H1 (cell line): ENCODE data around the gene TMEM250. TPM values are rescaled to one million over a fixed set of nuclear protein-coding genes. Genes with fewer than 3 reads are reported as not detected.

Source experiments
- CTCF ChIA-PET: fragments of 300-600 bp; sonication (Branson Sonifier 250); formaldehyde crosslinking; loops from one replicate; lab custom pipeline; 2021; ENCODE audit not compliant: partially characterized antibody; lab: Charles Lee
- POLR2A ChIA-PET: fragments of 300-600 bp; sonication (Branson Sonifier 250); formaldehyde crosslinking; loops from one replicate; lab custom pipeline; 2021; ENCODE audit warnings: inconsistent platforms; ENCODE audit not compliant: partially characterized antibody; lab: Charles Lee
- DNase-seq, 2 experiments: peaks; one replicate each; pipeline versions ENCODE4 v3.0.0 to v3.0.0-alpha.2; 2010 to 2022; ENCODE audit warnings: low spot score in 2 of 2, low read depth in 1 of 2, mixed read lengths in 1 of 2
- FAIRE-seq: peaks from 2 replicates; lab custom pipeline; 2011; peaks lifted over from hg19 to GRCh38; lab: Jason Lieb, UNC
- H2AFZ ChIP-seq: 2 replicates; pipeline ENCODE4 v1.8.1; 2012; ENCODE audit warnings: low read length, inconsistent platforms
- H2AK5ac ChIP-seq: 2 replicates; pipeline ENCODE4 v1.6.1; 2013; ENCODE audit warnings: low read depth, low read length
- H2BK120ac ChIP-seq: replicated peaks from 2 replicates; pipeline ENCODE3; 2013; ENCODE audit warnings: low read depth, low read length, inconsistent platforms
- H2BK12ac ChIP-seq: 2 replicates; pipeline ENCODE4 v1.6.1; 2013; ENCODE audit warnings: low read depth, low read length
- H2BK15ac ChIP-seq: 2 replicates; pipeline ENCODE4 v1.6.1; 2013; ENCODE audit warnings: low read length
- H2BK20ac ChIP-seq: 2 replicates; pipeline ENCODE4 v1.6.1; 2013; ENCODE audit warnings: low read length
- H2BK5ac ChIP-seq: 2 replicates; pipeline ENCODE4 v1.6.1; 2013; ENCODE audit warnings: low read depth, low read length
- H3K14ac ChIP-seq: 2 replicates; pipeline ENCODE4 v1.6.1; 2013; ENCODE audit warnings: inconsistent platforms; ENCODE audit not compliant: insufficient read length
- H3K18ac ChIP-seq: 2 replicates; pipeline ENCODE4 v1.6.1; 2013; ENCODE audit warnings: low read length; ENCODE audit errors: extremely low read depth
- H3K23ac ChIP-seq: 2 replicates; pipeline ENCODE4 v1.6.1; 2013; ENCODE audit warnings: inconsistent platforms; ENCODE audit not compliant: insufficient read length
- H3K23me2 ChIP-seq: 2 replicates; pipeline ENCODE4 v1.6.1; 2013; ENCODE audit warnings: low read depth, low read length
- H3K27ac ChIP-seq: 2 replicates; pipeline ENCODE4 v1.6.1; 2011; ENCODE audit warnings: low read depth, low read length, inconsistent platforms
- H3K27me3 ChIP-seq, 4 experiments: replicated peaks in 1 of 4; 1 replicate in 1 of 4; 2 replicates in 3 of 4; pipeline versions ENCODE4 v1.6.1 to v1.8.1; 2011 to 2013; ENCODE audit warnings: low read length in 3 of 4, mild to moderate bottlenecking in 3 of 4, inconsistent platforms in 2 of 4, mixed read lengths in 2 of 4, moderate library complexity in 1 of 4; ENCODE audit not compliant: control insufficient read depth in 3 of 4, insufficient read depth in 3 of 4; ENCODE audit errors: extremely low read depth in 1 of 4
- H3K36me3 ChIP-seq, 4 experiments: 2 replicates each; pipeline versions ENCODE4 v1.6.1 to v1.8.1; 2011 to 2013; ENCODE audit warnings: mild to moderate bottlenecking in 4 of 4, low read length in 3 of 4, moderate library complexity in 2 of 4, control low read depth in 1 of 4, inconsistent platforms in 1 of 4; ENCODE audit not compliant: insufficient read depth in 4 of 4, control insufficient read depth in 2 of 4
- H3K4ac ChIP-seq: replicated peaks from 2 replicates; pipeline ENCODE3; 2013; ENCODE audit warnings: low read length, low read depth, mixed read lengths, inconsistent platforms; ENCODE audit not compliant: insufficient read length
- H3K4me1 ChIP-seq, 4 experiments: replicated peaks in 1 of 4; 1 replicate in 1 of 4; 2 replicates in 3 of 4; pipeline versions ENCODE4 v1.6.1 to v1.8.1; 2011 to 2013; ENCODE audit warnings: low read length in 3 of 4, inconsistent platforms in 2 of 4, mixed read lengths in 1 of 4; ENCODE audit not compliant: insufficient read depth in 4 of 4, control insufficient read depth in 3 of 4
- H3K4me2 ChIP-seq, 2 experiments: 2 replicates each; pipeline versions ENCODE4 v1.6.1 to v1.8.1; 2011 to 2013; ENCODE audit warnings: low read depth in 2 of 2, low read length in 2 of 2, control low read depth in 1 of 2, inconsistent platforms in 1 of 2, mild to moderate bottlenecking in 1 of 2; ENCODE audit not compliant: insufficient read depth in 1 of 2
- H3K4me3 ChIP-seq, 4 experiments: fragments of 200-600, 300-600 bp in 1 of 4; sonication (generic), shearing (Covaris generic), sonication (Bioruptor Twin) in 1 of 4; 2 replicates each; pipeline versions ENCODE4 v1.5.1 to v1.8.1; 2011 to 2016; ENCODE audit warnings: low read length in 4 of 4, low read depth in 3 of 4, control low read depth in 2 of 4, inconsistent platforms in 2 of 4, mild to moderate bottlenecking in 2 of 4, mixed read lengths in 1 of 4, moderate library complexity in 1 of 4; ENCODE audit not compliant: insufficient read depth in 2 of 4; ENCODE audit errors: extremely low read depth in 1 of 4
- H3K56ac ChIP-seq: replicated peaks from 2 replicates; pipeline ENCODE3; 2013; ENCODE audit warnings: low read depth, mild to moderate bottlenecking, mixed read lengths, low read length, inconsistent platforms; ENCODE audit not compliant: insufficient read length
- H3K79me1 ChIP-seq: 2 replicates; pipeline ENCODE4 v1.6.1; 2013; ENCODE audit warnings: low read depth, low read length, control low read depth
- H3K79me2 ChIP-seq, 2 experiments: 2 replicates each; pipeline versions ENCODE4 v1.6.1 to v1.8.1; 2012 to 2013; ENCODE audit warnings: low read length in 2 of 2, mild to moderate bottlenecking in 2 of 2, inconsistent platforms in 1 of 2; ENCODE audit not compliant: insufficient read depth in 2 of 2, control insufficient read depth in 1 of 2
- H3K9ac ChIP-seq, 4 experiments: replicated peaks in 1 of 4; 1 replicate in 1 of 4; 2 replicates in 3 of 4; pipeline versions ENCODE4 v1.6.1 to v1.8.1; 2011 to 2013; ENCODE audit warnings: low read depth in 3 of 4, low read length in 3 of 4, control low read depth in 2 of 4, mild to moderate bottlenecking in 2 of 4, moderate library complexity in 2 of 4, inconsistent platforms in 1 of 4; ENCODE audit errors: extremely low read depth in 1 of 4
- H3K9me3 ChIP-seq, 2 experiments: 2 replicates each; pipeline versions ENCODE4 v1.6.1 to v1.8.1; 2012 to 2013; ENCODE audit warnings: mild to moderate bottlenecking in 2 of 2, moderate library complexity in 2 of 2, control low read depth in 1 of 2, inconsistent platforms in 1 of 2, low read depth in 1 of 2, low read length in 1 of 2, mixed read lengths in 1 of 2; ENCODE audit not compliant: insufficient read depth in 2 of 2
- H4K20me1 ChIP-seq, 2 experiments: replicated peaks in 1 of 2; 2 replicates each; pipeline versions ENCODE3 to v1.8.1; 2011 to 2013; ENCODE audit warnings: inconsistent platforms in 2 of 2, low read length in 2 of 2, mild to moderate bottlenecking in 1 of 2; ENCODE audit not compliant: insufficient read depth in 2 of 2, control insufficient read depth in 1 of 2
- H4K5ac ChIP-seq: 2 replicates; pipeline ENCODE4 v1.6.1; 2013; ENCODE audit warnings: low read length, low read depth, mixed read lengths, inconsistent platforms; ENCODE audit not compliant: insufficient read length
- H4K8ac ChIP-seq: 2 replicates; pipeline ENCODE4 v1.8.0; 2013; ENCODE audit warnings: mild to moderate bottlenecking, moderate library complexity, low read length, inconsistent platforms; ENCODE audit not compliant: insufficient read depth; ENCODE audit errors: extremely low read depth
- H4K91ac ChIP-seq: replicated peaks from 2 replicates; pipeline ENCODE3; 2013; ENCODE audit warnings: low read length, mixed read lengths, inconsistent platforms; ENCODE audit not compliant: insufficient read length
- CBX5 ChIP-seq: fragments of 300-800, 300-1000 bp; sonication (generic); IDR thresholded peaks from 2 replicates; pipeline ENCODE4 v1.7.1; 2016; ENCODE audit warnings: antibody characterized with exemption, low read length, low read depth
- EP300 ChIP-seq, 2 experiments: IDR thresholded peaks; 1 replicate in 1 of 2; 2 replicates in 1 of 2; pipeline ENCODE4 v1.6.1; 2011 to 2012; ENCODE audit warnings: low read depth in 2 of 2, low read length in 2 of 2, mild to moderate bottlenecking in 2 of 2, borderline replicate concordance in 1 of 2, inconsistent platforms in 1 of 2, moderate library complexity in 1 of 2
- HDAC2 ChIP-seq, 2 experiments: fragments of 300-600 bp in 1 of 2; sonication (generic) in 1 of 2; IDR thresholded peaks; 2 replicates each; pipeline ENCODE4 v1.6.1; 2011 to 2012; ENCODE audit warnings: low read depth in 2 of 2, low read length in 2 of 2, mild to moderate bottlenecking in 2 of 2, moderate library complexity in 2 of 2, borderline replicate concordance in 1 of 2, inconsistent platforms in 1 of 2
- SP1 ChIP-seq: IDR thresholded peaks from 2 replicates; pipeline ENCODE4 v1.6.1; 2011; ENCODE audit warnings: low read depth, low read length
- SUZ12 ChIP-seq: fragments of 200-600 bp; sonication (generic); IDR thresholded peaks from 2 replicates; pipeline ENCODE4 v1.6.1; 2012; ENCODE audit warnings: mild to moderate bottlenecking, inconsistent platforms, low read length, moderate library complexity, mixed read lengths
- TEAD4 ChIP-seq: IDR thresholded peaks from 2 replicates; pipeline ENCODE4 v1.6.1; 2012; ENCODE audit warnings: low read depth, low read length, inconsistent platforms, mixed read lengths
- WGBS, 2 experiments: shearing (Covaris generic) in 1 of 2; methylation state at CpG; one replicate each; pipeline versions ENCODE4 v1.1.6 to v1.1.7; 2013 to 2015; ENCODE audit warnings: low lambda C conversion rate in 2 of 2, mixed read lengths in 2 of 2, inconsistent platforms in 1 of 2, low coverage in 1 of 2, missing lambda C conversion rate in 1 of 2; ENCODE audit not compliant: insufficient replicate concordance in 2 of 2, insufficient coverage in 1 of 2, insufficient read length in 1 of 2; ENCODE audit errors: extremely low coverage in 1 of 2, missing lambda C conversion rate in 1 of 2; 5-methylcytosine and 5-hydroxymethylcytosine counted together
- polyA plus RNA-seq, 7 experiments: library from polyadenylated mRNA; depleted of rRNA in 3 of 7; stranded (reverse) in 5 of 7; unstranded in 2 of 7; fragments of >200 nt in 5 of 7; fragments of 200-250 nt in 2 of 7; gene quantifications; 1 replicate in 5 of 7; 2 replicates in 1 of 7; 4 replicates in 1 of 7; pipeline versions ENCODE4 v1.2.1 to v1.2.3, GENCODE V29; 2011 to 2013; ENCODE audit warnings: missing spikeins in 2 of 7, mixed read lengths in 2 of 7
- total RNA-seq: library from RNA; stranded (reverse); fragmentation: NEBNext Ultra II Directional; extraction: Animal tissue kit (Norgen Biotek cat#: 25700); gene quantifications from 2 replicates; pipeline ENCODE4 v1.2.1, GENCODE V29; 2021

The TMEM250 gene
- total and polyA plus RNA-seq, 2 of the 8 experiments (the other 6 are each of a cell fraction or from before 2014, with no cell fraction given) = 22.3 to 34.9 TPM

DNA sequence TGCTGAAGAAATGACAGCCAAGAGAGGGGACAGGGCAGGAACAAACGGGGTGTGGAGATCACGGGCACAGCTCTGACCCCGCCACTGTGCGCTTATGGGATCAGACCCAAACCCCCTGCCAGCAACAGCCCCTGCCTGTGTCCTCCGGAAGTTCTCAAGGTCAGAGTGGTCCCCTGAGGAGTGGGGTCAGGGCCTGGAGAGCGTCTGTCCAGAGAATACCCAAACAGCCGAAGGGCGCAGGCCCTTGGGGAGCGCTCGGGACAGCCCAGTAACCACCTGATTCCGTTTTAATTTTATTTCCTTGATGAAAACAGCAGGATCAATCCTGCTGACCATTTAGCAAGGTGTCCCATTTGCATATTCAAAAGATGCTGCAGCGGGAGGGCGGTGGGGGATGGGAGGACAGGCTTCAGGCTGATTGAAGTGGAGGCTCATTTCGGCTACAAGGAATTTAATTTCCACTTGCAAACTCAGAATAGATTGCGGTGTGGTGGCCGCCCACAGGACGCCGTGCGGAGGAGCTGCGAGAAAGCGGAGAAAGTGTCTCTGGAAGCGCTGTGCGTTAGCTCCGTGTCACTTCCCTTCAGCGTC lies 32.6 kb upstream of the TMEM250 start:
- Histone ChIP-seq H3K23me2 (peaks cover 7% of the 10 kb centered on the region), H3K23ac (no peak overlapping the region), H4K91ac (no peak overlapping the region), H2BK20ac (peak overlapping the region; percentile 66; the same call in 1 of the 2 replicates), H2BK12ac (peak overlapping the region; percentile 96; the same call in 1 of the 2 replicates), H3K79me1 (no peaks in the 10 kb centered on the region), H4K8ac (no peak overlapping the region; the same call in 1 of the 2 replicates), H2BK120ac (peak overlapping the region; percentile 72), H2BK5ac (peak overlapping the region; percentile 85; the same call in 1 of the 2 replicates), H3K56ac (no peak overlapping the region), H3K79me2 (no peaks in the 10 kb centered on the region), H3K9ac (no peak overlapping the region), H3K18ac (peak overlapping the region; percentile 90; the same call in 1 of the 2 replicates), H3K36me3 (no peaks in the 10 kb centered on the region), H2BK15ac (0 out of 2 replicates have a peak overlapping the region, but pooled peaks have one; percentile 72), H3K4me1 (peaks cover 0 to 32% (median 24%) of the 10 kb centered on the region in 4 experiments; a peak in 6 of 7 replicates), H3K14ac (no peak overlapping the region), H4K5ac (no peak overlapping the region), H4K20me1 (no peaks in the 10 kb centered on the region), H3K4me2 (peak overlapping the region; percentile 56 to 82), H3K9me3 (no peaks in the 10 kb centered on the region), H3K27me3 (peaks cover 0 to 4% (median 3%) of the 10 kb centered on the region in 4 experiments; a peak in 4 of 7 replicates), H2AFZ (no peak overlapping the region), H2AK5ac (no peak overlapping the region), H3K4ac (no peak overlapping the region), H3K27ac (no peak overlapping the region; the same call in 1 of the 2 replicates), H3K4me3 (peak overlapping the region in 3 of 4 experiments; percentile 2 to 30 (median 19); a peak in 4 of 8 replicates)
- ChIA-PET CTCF (interaction anchor here (0.7 to 1.5 kb wide), 9 partner anchors 8 to 55 kb away, joined by 3 to 9 read pairs (median 4); no protein-coding TSS in a partner anchor), POLR2A (interaction anchor here (1.1 to 2.4 kb wide), 3 partner anchors 7 to 25 kb away, joined by 3 to 8 read pairs (median 4); no protein-coding TSS in a partner anchor)
- WGBS, 2 experiments = 16% methylated on average over 24 of the region's 25 CpGs; no CpG with 5 or more reads in 1 of the 2 experiments
- DNase-seq (peak in 1 of 2 experiments; percentile 64), FAIRE-seq (peak; percentile 60)
- TF ChIP-seq TEAD4 (0 out of 2 replicates have a peak, but pooled peaks have one; percentile 15), SP1 (peak; percentile 56; the same call in 1 of the 2 replicates), EP300 (IDR thresholded peaks at IDR 0.05; ENCODE audit: borderline replicate concordance in 1 of 2, low read depth in 2 of 2, low read length in 2 of 2) (0 out of 3 replicates have a peak, but pooled peaks of 1 of the 2 experiments have one; percentile 29), CBX5 (no peak), SUZ12 (no peak), HDAC2 (IDR thresholded peaks at IDR 0.05; ENCODE audit: borderline replicate concordance in 1 of 2, low read depth in 2 of 2, low read length in 2 of 2) (peak in 1 of 2 experiments; percentile 36; a peak in 1 of 4 replicates)
